Naive thymus-derived CD8-positive, alpha-beta T cell (primary cell): ENCODE data around the gene CRTAC1. TPM values are rescaled to one million over a fixed set of nuclear protein-coding genes. Genes with fewer than 3 reads are reported as not detected.

Experiments
- ATAC-seq, 2 donors: fragments of 150-1000 bp; cut with Tn5 transposase in 1 of 2; sonication (Bioruptor Pico), chemical (Tn5 transposase) in 1 of 2; 1 replicate in 1 of 2; 2 replicates in 1 of 2; pipeline ENCODE4 v1.10.0; 2021; ENCODE audit warnings: mild to moderate bottlenecking in 2 of 2, moderate library complexity in 2 of 2
- POLR2A ChIA-PET: fragments of 350-600 bp; sonication (Branson Sonifier 250); formaldehyde crosslinking; loops from one replicate; lab custom pipeline; 2021; ENCODE audit warnings: antibody characterized with exemption; lab: Charles Lee
- DNase-seq, 10 donors: peaks; one replicate each; pipeline versions ENCODE4 v3.0.0 to v3.0.0-alpha.2; 2020 to 2022
- H3K27ac Mint-ChIP-seq, 10 donors: one replicate each; pipeline ENCODE4 v1.8.0; 2020 to 2022; ENCODE audit warnings: mild to moderate bottlenecking in 10 of 10, mixed read lengths in 10 of 10, moderate library complexity in 4 of 10, inconsistent platforms in 1 of 10
- H3K27me3 Mint-ChIP-seq, 5 donors: one replicate each; pipeline ENCODE4 v1.8.0; 2021 to 2022; ENCODE audit warnings: mixed read lengths in 5 of 5
- H3K36me3 Mint-ChIP-seq, 3 donors: one replicate each; pipeline ENCODE4 v1.8.0; 2020 to 2022; ENCODE audit warnings: mixed read lengths in 3 of 3, mild to moderate bottlenecking in 2 of 3, inconsistent platforms in 1 of 3
- H3K4me1 Mint-ChIP-seq, 4 donors: one replicate each; pipeline ENCODE4 v1.8.0; 2021 to 2022; ENCODE audit warnings: mixed read lengths in 4 of 4
- H3K4me3 Mint-ChIP-seq, 10 donors: one replicate each; pipeline ENCODE4 v1.8.0; 2020 to 2022; ENCODE audit warnings: mild to moderate bottlenecking in 10 of 10, mixed read lengths in 10 of 10, moderate library complexity in 6 of 10, inconsistent platforms in 1 of 10
- H3K9me3 Mint-ChIP-seq, 9 donors: one replicate each; pipeline ENCODE4 v1.8.0; 2020 to 2022; ENCODE audit warnings: mixed read lengths in 9 of 9, mild to moderate bottlenecking in 3 of 9, inconsistent platforms in 1 of 9, moderate library complexity in 1 of 9
- polyA plus RNA-seq, 3 donors: library from polyadenylated mRNA; unstranded; fragments of 300-500 nt; fragmentation: Illumina TruSeq; gene quantifications; one replicate each; pipeline ENCODE4 v1.2.3, GENCODE V29; 2021
- total RNA-seq, 8 experiments: library from RNA in 2 of 8; stranded (reverse) in 2 of 8; gene quantifications; one replicate each; pipeline ENCODE4 v1.2.3 and lab custom pipeline; 2021 to 2026

The CRTAC1 gene
- total and polyA plus RNA-seq, 5 experiments from 2014 or later: not detected

- Mint-ChIP-seq H3K36me3 (peaks cover 0 to 6% (median 2%) of the 10 kb centered on the region in 3 donors), H3K27ac (peak overlapping the region in 7 of 10 donors; percentile 43 to 82 (median 58)), H3K4me1 (peaks cover 6 to 21% (median 15%) of the 10 kb centered on the region in 4 donors), H3K27me3 (no peaks in the 10 kb centered on the region), H3K9me3 (no peaks in the 10 kb centered on the region), H3K4me3 (peak overlapping the region in 1 of 10 donors; percentile 6)
- ATAC-seq: no peak
- POLR2A ChIA-PET: interaction anchor here (0.7 to 3.4 kb wide), 7 partner anchors 8 to 101 kb away, joined by 3 to 26 read pairs (median 4); partner anchors contain the start of gene GOLGA7B
- DNase-seq: peak in 1 of 10 donors; percentile 50
These were observed 163.1 kb downstream of the CRTAC1 start for GRCh38 chr10:97867220-97867800.

GRCh38 chr10:97866524-97867219 is 163.7 kb downstream of the CRTAC1 start:
- peak overlapping the region in 6 of 10 donors; percentile 10 to 59 (median 48) for H3K27ac Mint-ChIP-seq
- ATAC-seq: no peak
- H3K4me1 Mint-ChIP-seq: peaks cover 6 to 21% (median 15%) of the 10 kb centered on the region in 4 donors

GRCh38 chr10:97865488-97865887 is 164.9 kb downstream of the CRTAC1 start:
- Mint-ChIP-seq H3K9me3 (no peaks in the 10 kb centered on the region), H3K27ac (peak overlapping the region in 1 of 10 donors; percentile 11), H3K4me3 (no peak overlapping the region), H3K27me3 (no peaks in the 10 kb centered on the region), H3K4me1 (peaks cover 6 to 21% (median 17%) of the 10 kb centered on the region in 4 donors), H3K36me3 (peaks cover 0 to 9% (median 2%) of the 10 kb centered on the region in 3 donors)
- ATAC-seq: no peak
- POLR2A ChIA-PET: interaction anchor here (1.0 kb wide), 1 partner anchor 16 kb away, joined by 3 read pairs; the partner anchor contains the start of gene GOLGA7B
- peak in 1 of 10 donors; percentile 36 for DNase-seq

More at GRCh38 chr10:97866524-97867219, 163.7 kb downstream of the CRTAC1 start:
- Mint-ChIP-seq H3K4me3 (no peak overlapping the region), H3K36me3 (peaks cover 0 to 6% (median 2%) of the 10 kb centered on the region in 3 donors), H3K9me3 (no peaks in the 10 kb centered on the region), H3K27me3 (no peaks in the 10 kb centered on the region)
- no peak for DNase-seq
- POLR2A ChIA-PET: interaction anchor here (2.0 kb wide), 1 partner anchor 17 kb away, joined by 10 read pairs; the partner anchor contains the start of gene GOLGA7B

- H3K9me3 Mint-ChIP-seq: no peaks in the 10 kb centered on the region
- DNase-seq: no peak
- H3K27me3 Mint-ChIP-seq: no peaks in the 10 kb centered on the region
- POLR2A ChIA-PET: no interaction called here
- peak overlapping the region in 3 of 10 donors; percentile 37 to 63 (median 51) for H3K27ac Mint-ChIP-seq
- no peak for ATAC-seq
- no peak overlapping the region for H3K4me3 Mint-ChIP-seq
- peaks cover 0 to 9% (median 5%) of the 10 kb centered on the region in 4 donors for H3K4me1 Mint-ChIP-seq
- peaks cover 0 to 14% (median 2%) of the 10 kb centered on the region in 3 donors for H3K36me3 Mint-ChIP-seq
These were observed 166.6 kb downstream of the CRTAC1 start for GRCh38 chr10:97863808-97864207.

GRCh38 chr10:97861924-97862323 is 168.5 kb downstream of the CRTAC1 start:
- Mint-ChIP-seq H3K4me1 (peaks cover 7 to 12% (median 9%) of the 10 kb centered on the region in 4 donors), H3K27ac (no peak overlapping the region), H3K27me3 (no peaks in the 10 kb centered on the region), H3K4me3 (no peak overlapping the region), H3K36me3 (peaks cover 0 to 14% (median 2%) of the 10 kb centered on the region in 3 donors), H3K9me3 (no peaks in the 10 kb centered on the region)
- POLR2A ChIA-PET: interaction anchor here (1.0 kb wide), 1 partner anchor 13 kb away, joined by 3 read pairs; no protein-coding TSS in a partner anchor
- ATAC-seq (no peak), DNase-seq (no peak)

- ATAC-seq: no peak
- H3K36me3 Mint-ChIP-seq: peaks cover 0 to 14% (median 2%) of the 10 kb centered on the region in 3 donors
- H3K9me3 Mint-ChIP-seq: no peaks in the 10 kb centered on the region
- no peak overlapping the region for H3K27ac Mint-ChIP-seq
- no peak overlapping the region for H3K4me3 Mint-ChIP-seq
- no peaks in the 10 kb centered on the region for H3K27me3 Mint-ChIP-seq
- no peak for DNase-seq
- H3K4me1 Mint-ChIP-seq: peaks cover 7 to 10% (median 8%) of the 10 kb centered on the region in 4 donors
- POLR2A ChIA-PET: interaction anchor here (0.6 to 1.0 kb wide), 2 partner anchors 12 to 87 kb away, joined by 3 to 5 read pairs; no protein-coding TSS in a partner anchor
These were observed 169.2 kb downstream of the CRTAC1 start for GRCh38 chr10:97861097-97861750.

GRCh38 chr10:97858001-97858439 is 172.4 kb downstream of the CRTAC1 start:
- DNase-seq (no peak), ATAC-seq (no peak)
- H3K4me1 Mint-ChIP-seq: peaks cover 10 to 14% (median 12%) of the 10 kb centered on the region in 4 donors
- no peak overlapping the region for H3K4me3 Mint-ChIP-seq
- no peaks in the 10 kb centered on the region for H3K9me3 Mint-ChIP-seq
- H3K27ac Mint-ChIP-seq: no peak overlapping the region
- POLR2A ChIA-PET: no interaction called here
- no peaks in the 10 kb centered on the region for H3K27me3 Mint-ChIP-seq
- peaks cover 0 to 8% (median 3%) of the 10 kb centered on the region in 3 donors for H3K36me3 Mint-ChIP-seq

- POLR2A ChIA-PET: no interaction called here
- Mint-ChIP-seq H3K36me3 (peaks cover 0 to 3% (median 2%) of the 10 kb centered on the region in 3 donors), H3K9me3 (no peaks in the 10 kb centered on the region), H3K4me3 (no peak overlapping the region), H3K4me1 (peaks cover 33 to 39% (median 38%) of the 10 kb centered on the region in 4 donors), H3K27ac (no peak overlapping the region), H3K27me3 (no peaks in the 10 kb centered on the region)
- no peak for DNase-seq
- ATAC-seq: no peak
These were observed 175.7 kb downstream of the CRTAC1 start for GRCh38 chr10:97854743-97855142.

GRCh38 chr10:97852840-97853405 is 177.5 kb downstream of the CRTAC1 start:
- Mint-ChIP-seq H3K9me3 (no peaks in the 10 kb centered on the region), H3K27me3 (peaks cover 0 to 3% (median 0%) of the 10 kb centered on the region in 5 donors), H3K27ac (peak overlapping the region in 2 of 10 donors; percentile 40 to 50), H3K36me3 (peaks cover 0 to 3% (median 0%) of the 10 kb centered on the region in 3 donors), H3K4me1 (peaks cover 36 to 45% (median 43%) of the 10 kb centered on the region in 4 donors), H3K4me3 (peak overlapping the region in 2 of 10 donors; percentile 82 to 95)
- POLR2A ChIA-PET: interaction anchor here (4.2 kb wide), 1 partner anchor 72 kb away, joined by 30 read pairs; no protein-coding TSS in a partner anchor
- no peak for DNase-seq
- ATAC-seq: no peak

- Mint-ChIP-seq H3K27me3 (peaks cover 0 to 3% (median 0%) of the 10 kb centered on the region in 5 donors), H3K36me3 (peaks cover 0 to 3% (median 0%) of the 10 kb centered on the region in 3 donors), H3K4me1 (peaks cover 33 to 42% (median 40%) of the 10 kb centered on the region in 4 donors), H3K27ac (peak overlapping the region in 6 of 10 donors; percentile 34 to 86 (median 68)), H3K9me3 (no peaks in the 10 kb centered on the region), H3K4me3 (peak overlapping the region in 9 of 10 donors; percentile 45 to 95 (median 89))
- POLR2A ChIA-PET: interaction anchor here (4.2 kb wide), 1 partner anchor 71 kb away, joined by 30 read pairs; no protein-coding TSS in a partner anchor
- DNase-seq (no peak), ATAC-seq (no peak)
These were observed 178.1 kb downstream of the CRTAC1 start for GRCh38 chr10:97852277-97852676.

GRCh38 chr10:97851341-97852001 is 178.9 kb downstream of the CRTAC1 start:
- Mint-ChIP-seq H3K4me1 (peaks cover 32 to 41% (median 40%) of the 10 kb centered on the region in 4 donors), H3K9me3 (no peaks in the 10 kb centered on the region), H3K4me3 (peak overlapping the region; percentile 80 to 95 (median 88)), H3K36me3 (peaks cover 0 to 3% (median 0%) of the 10 kb centered on the region in 3 donors), H3K27ac (peak overlapping the region in 8 of 10 donors; percentile 32 to 86 (median 74)), H3K27me3 (peaks cover 0 to 3% (median 0%) of the 10 kb centered on the region in 5 donors)
- DNase-seq: peak in 3 of 10 donors; percentile 15 to 40 (median 30)
- ATAC-seq: peak; percentile 9 to 34
- POLR2A ChIA-PET: interaction anchor here (0.6 to 4.2 kb wide), 5 partner anchors 17 to 115 kb away, joined by 3 to 30 read pairs (median 4); partner anchors contain the start of gene ZFYVE27
